Activated B cell treated with CpG ODN at 0.5 μM for 24 hours (primary cell): ENCODE measurements around the gene TMEM127. TPM values are rescaled to one million over a fixed set of nuclear protein-coding genes. Genes with fewer than 3 reads are reported as not detected.

Source experiments
- ATAC-seq: fragments of 200-7000 bp; cut with Tn5 transposase; one replicate; pipeline ENCODE4 v1.10.0; 2021; ENCODE audit warnings: low read depth, mild to moderate bottlenecking, moderate library complexity
- CTCF ChIA-PET: fragments of 350-600 bp; sonication (Branson Sonifier 250); formaldehyde crosslinking; loops from one replicate; lab custom pipeline; 2021; ENCODE audit warnings: antibody characterized with exemption; lab: Charles Lee
- POLR2A ChIA-PET: fragments of 350-600 bp; sonication (Branson Sonifier 250); formaldehyde crosslinking; loops from one replicate; lab custom pipeline; 2021; ENCODE audit warnings: antibody characterized with exemption; lab: Charles Lee
- DNase-seq: peaks from one replicate; pipeline ENCODE4 v3.0.0; 2022
- H3K27ac Mint-ChIP-seq: one replicate; pipeline ENCODE4 v1.8.0; 2020; ENCODE audit warnings: mixed read lengths
- H3K27me3 Mint-ChIP-seq: one replicate; pipeline ENCODE4 v1.8.0; 2021; ENCODE audit warnings: mixed read lengths
- H3K36me3 Mint-ChIP-seq: one replicate; pipeline ENCODE4 v1.8.0; 2021; ENCODE audit warnings: low read depth, mixed read lengths
- H3K4me1 Mint-ChIP-seq: one replicate; pipeline ENCODE4 v1.8.0; 2021; ENCODE audit warnings: mixed read lengths
- H3K4me3 Mint-ChIP-seq: one replicate; pipeline ENCODE4 v1.8.0; 2020; ENCODE audit warnings: mild to moderate bottlenecking, mixed read lengths
- H3K9me3 Mint-ChIP-seq: one replicate; pipeline ENCODE4 v1.8.0; 2020; ENCODE audit warnings: mixed read lengths
- intact Hi-C: fragments of 100-400 bp; cut with micrococcal nuclease; formaldehyde crosslinking; loops from one replicate; pipeline ENCODE4 v1.15.1; 2024
- total RNA-seq: library from RNA; stranded (reverse); gene quantifications from 2 replicates; pipeline ENCODE4 v1.2.3, GENCODE V29; 2022
- TF ChIP-seq, protein P1 (sequence below): fragments of 200-600 bp; IDR thresholded peaks from one replicate; pipeline ENCODE4 v1.8.0; 2022; ENCODE audit warnings: antibody characterized with exemption, mild to moderate bottlenecking

TMEM127 gene
- total RNA-seq, 1 donor from 2014 or later, result 43.2 TPM

DNA sequence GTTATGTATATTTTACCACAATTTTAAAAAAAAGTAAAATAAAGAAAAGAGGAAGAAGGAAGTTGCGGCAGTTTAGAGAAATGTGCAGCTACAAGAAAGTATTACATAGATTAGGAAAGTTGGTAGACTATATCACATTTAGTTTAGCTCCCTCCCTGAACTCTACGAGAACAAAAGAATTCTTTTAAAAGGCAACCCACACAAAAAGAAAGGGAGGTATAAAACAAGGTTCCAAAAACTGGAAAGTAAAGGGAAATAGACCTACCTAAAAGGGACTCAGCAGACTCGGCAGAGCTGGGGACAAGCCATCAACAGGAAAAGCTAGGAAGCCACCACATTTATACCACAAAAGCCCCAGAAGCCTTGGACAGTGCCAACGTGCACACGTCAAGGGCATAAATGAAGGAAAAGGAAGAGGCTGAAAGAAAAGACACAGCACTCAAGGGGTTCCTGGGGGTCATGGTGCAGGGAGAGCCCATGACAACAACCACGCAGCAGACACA, 9.1 kb downstream of the TMEM127 start:
- intact Hi-C loops, result loop anchor here (1.0 to 2.0 kb wide), 2 partner anchors 9 to 14 kb away; partner anchors contain the start of gene TMEM127
- no peaks in the 10 kb centered on the region for H3K9me3 Mint-ChIP-seq
- peaks cover 74% of the 10 kb centered on the region for H3K36me3 Mint-ChIP-seq
- peak overlapping the region; percentile 88 for H3K27ac Mint-ChIP-seq
- CTCF ChIA-PET, result interaction anchor here (0.7 to 1.6 kb wide), 6 partner anchors 8 to 264 kb away, joined by 3 to 4 read pairs (median 3); no protein-coding TSS in a partner anchor
- no peak for ATAC-seq
- TF ChIP-seq, protein P1, sequence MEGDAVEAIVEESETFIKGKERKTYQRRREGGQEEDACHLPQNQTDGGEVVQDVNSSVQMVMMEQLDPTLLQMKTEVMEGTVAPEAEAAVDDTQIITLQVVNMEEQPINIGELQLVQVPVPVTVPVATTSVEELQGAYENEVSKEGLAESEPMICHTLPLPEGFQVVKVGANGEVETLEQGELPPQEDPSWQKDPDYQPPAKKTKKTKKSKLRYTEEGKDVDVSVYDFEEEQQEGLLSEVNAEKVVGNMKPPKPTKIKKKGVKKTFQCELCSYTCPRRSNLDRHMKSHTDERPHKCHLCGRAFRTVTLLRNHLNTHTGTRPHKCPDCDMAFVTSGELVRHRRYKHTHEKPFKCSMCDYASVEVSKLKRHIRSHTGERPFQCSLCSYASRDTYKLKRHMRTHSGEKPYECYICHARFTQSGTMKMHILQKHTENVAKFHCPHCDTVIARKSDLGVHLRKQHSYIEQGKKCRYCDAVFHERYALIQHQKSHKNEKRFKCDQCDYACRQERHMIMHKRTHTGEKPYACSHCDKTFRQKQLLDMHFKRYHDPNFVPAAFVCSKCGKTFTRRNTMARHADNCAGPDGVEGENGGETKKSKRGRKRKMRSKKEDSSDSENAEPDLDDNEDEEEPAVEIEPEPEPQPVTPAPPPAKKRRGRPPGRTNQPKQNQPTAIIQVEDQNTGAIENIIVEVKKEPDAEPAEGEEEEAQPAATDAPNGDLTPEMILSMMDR, result no peak
- no peak for DNase-seq
- H3K4me1 Mint-ChIP-seq, result peaks cover 71% of the 10 kb centered on the region
- H3K4me3 Mint-ChIP-seq, result peak overlapping the region; percentile 71
- POLR2A ChIA-PET, result interaction anchor here (0.6 to 4.9 kb wide), 12 partner anchors 9 to 118 kb away, joined by 3 to 24 read pairs (median 7); partner anchors contain the start of genes ASTL, CIAO1, STARD7 and TMEM127
- H3K27me3 Mint-ChIP-seq, result no peaks in the 10 kb centered on the region

DNA sequence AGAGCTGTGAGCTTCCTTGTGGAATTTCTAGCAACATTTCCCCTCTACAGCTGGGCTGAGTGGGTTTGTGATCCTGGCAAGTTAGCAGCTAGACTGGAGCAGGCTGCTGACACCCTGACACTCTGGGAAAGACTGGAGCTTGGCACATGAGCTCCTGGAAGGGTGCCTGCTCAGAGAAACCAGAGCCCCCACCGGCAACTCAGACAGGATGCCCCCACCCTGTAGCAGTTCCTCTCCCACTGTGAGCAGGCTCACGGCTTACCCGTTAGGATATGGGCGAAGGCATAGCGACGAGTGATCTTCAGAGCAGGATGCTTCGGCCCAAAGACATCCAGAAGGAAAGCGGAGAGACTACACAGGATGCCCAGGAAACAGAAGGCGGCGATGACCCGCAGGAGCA, 11.2 kb downstream of the TMEM127 start:
- Mint-ChIP-seq H3K36me3 (peaks cover 77% of the 10 kb centered on the region), H3K4me3 (no peak overlapping the region), H3K4me1 (peaks cover 50% of the 10 kb centered on the region), H3K27ac (no peak overlapping the region), H3K27me3 (no peaks in the 10 kb centered on the region), H3K9me3 (no peaks in the 10 kb centered on the region)
- ATAC-seq (no peak), DNase-seq (no peak)
- intact Hi-C loops, result no loop called here
- TF ChIP-seq, protein P1, result no peak
- POLR2A ChIA-PET, result interaction anchor here (0.6 to 4.9 kb wide), 5 partner anchors 12 to 46 kb away, joined by 3 to 24 read pairs (median 5); partner anchors contain the start of gene STARD7
- CTCF ChIA-PET, result no interaction called here

DNA sequence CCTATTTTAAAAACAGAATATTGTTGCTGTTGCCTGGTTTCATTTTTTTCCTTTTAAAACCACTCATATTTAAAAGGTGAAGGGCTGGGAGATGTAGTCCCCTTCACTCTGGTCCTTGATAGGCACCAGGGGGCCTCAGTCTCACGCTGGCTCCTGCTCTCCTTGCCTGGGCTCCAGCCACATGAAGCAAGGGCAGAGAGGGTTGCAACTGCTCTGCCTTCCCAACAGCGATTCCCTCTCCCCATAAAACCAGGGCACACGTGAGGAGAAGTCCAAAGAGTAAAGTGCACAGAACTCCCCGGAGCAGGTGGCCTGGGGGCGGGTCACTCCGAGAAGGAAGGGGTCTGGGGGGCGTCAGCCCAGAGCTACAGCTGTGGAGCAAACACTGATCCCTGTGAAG, 12.8 kb downstream of the TMEM127 start:
- no peaks in the 10 kb centered on the region for H3K9me3 Mint-ChIP-seq
- POLR2A ChIA-PET, result interaction anchor here (0.5 to 4.9 kb wide), 4 partner anchors 11 to 227 kb away, joined by 5 to 24 read pairs (median 8); partner anchors contain the start of gene STARD7
- no peak overlapping the region for H3K27ac Mint-ChIP-seq
- DNase-seq (no peak), ATAC-seq (no peak)
- no peaks in the 10 kb centered on the region for H3K27me3 Mint-ChIP-seq
- intact Hi-C loops, result no loop called here
- peaks cover 34% of the 10 kb centered on the region for H3K4me1 Mint-ChIP-seq
- peaks cover 67% of the 10 kb centered on the region for H3K36me3 Mint-ChIP-seq
- CTCF ChIA-PET, result no interaction called here
- TF ChIP-seq, protein P1, result no peak
- H3K4me3 Mint-ChIP-seq, result no peak overlapping the region

DNA sequence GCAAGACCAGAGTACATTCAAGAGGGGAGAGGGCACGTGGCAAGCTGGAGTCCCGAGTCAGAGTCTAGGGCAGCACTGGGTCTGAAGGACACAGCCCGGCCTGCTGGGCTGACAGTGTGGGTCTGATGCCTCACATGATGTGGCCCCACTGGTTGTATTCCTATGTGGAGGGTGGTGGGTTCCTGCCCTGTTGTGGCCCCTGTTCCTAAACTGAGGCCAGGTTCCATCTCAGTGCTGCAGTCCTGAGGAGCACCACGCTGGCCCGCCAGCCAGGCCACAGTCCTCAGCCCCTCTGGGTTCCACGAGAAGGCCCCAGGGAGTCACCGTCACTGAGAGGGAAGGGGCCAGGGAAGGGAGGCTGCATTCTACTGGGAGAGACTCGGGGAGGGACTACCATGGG, 13.3 kb downstream of the TMEM127 start:
- H3K36me3 Mint-ChIP-seq, result peaks cover 65% of the 10 kb centered on the region
- H3K4me1 Mint-ChIP-seq, result peaks cover 33% of the 10 kb centered on the region
- H3K27ac Mint-ChIP-seq, result no peak overlapping the region
- ChIA-PET CTCF (no interaction called here), POLR2A (interaction anchor here (0.5 to 0.6 kb wide), 3 partner anchors 9 to 227 kb away, joined by 3 to 11 read pairs (median 5); no protein-coding TSS in a partner anchor)
- no peaks in the 10 kb centered on the region for H3K9me3 Mint-ChIP-seq
- no peak overlapping the region for H3K4me3 Mint-ChIP-seq
- DNase-seq (no peak), ATAC-seq (no peak)
- intact Hi-C loops, result no loop called here
- H3K27me3 Mint-ChIP-seq, result no peaks in the 10 kb centered on the region
- TF ChIP-seq, protein P1, result no peak

DNA sequence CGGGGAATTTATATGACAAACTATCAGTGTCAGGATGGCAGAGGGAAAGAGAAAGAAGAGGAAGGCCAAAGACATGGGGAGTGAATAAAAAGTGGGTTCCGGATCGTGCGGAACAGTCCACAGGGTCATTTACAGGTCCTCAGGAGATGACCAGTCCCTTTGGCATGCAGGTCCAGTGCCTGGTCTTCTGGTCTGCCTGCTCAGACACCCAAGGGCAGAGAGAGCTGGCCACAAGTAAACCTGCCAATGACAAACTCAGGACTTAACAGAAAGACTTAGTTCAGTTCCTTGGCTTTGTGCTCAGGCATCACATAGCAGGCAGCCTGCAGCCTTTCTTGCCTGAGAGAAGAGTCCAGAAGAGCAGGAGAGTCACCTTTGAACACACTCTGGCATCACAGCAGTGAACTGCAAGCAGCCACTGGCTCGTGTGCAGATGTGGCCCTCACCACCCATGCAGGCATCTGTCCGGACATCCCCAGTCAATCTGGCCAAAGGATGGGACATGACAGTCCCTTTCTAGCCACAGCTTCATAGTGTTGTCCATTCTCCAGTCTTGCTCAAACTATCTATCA, 14.0 kb downstream of the TMEM127 start:
- Mint-ChIP-seq H3K4me3 (no peak overlapping the region), H3K4me1 (peaks cover 30% of the 10 kb centered on the region), H3K36me3 (peaks cover 64% of the 10 kb centered on the region), H3K27ac (no peak overlapping the region), H3K27me3 (no peaks in the 10 kb centered on the region), H3K9me3 (no peaks in the 10 kb centered on the region)
- ChIA-PET CTCF (no interaction called here), POLR2A (interaction anchor here (0.6 kb wide), 1 partner anchor 9 kb away, joined by 3 read pairs; no protein-coding TSS in a partner anchor)
- intact Hi-C loops, result no loop called here
- DNase-seq (no peak), ATAC-seq (no peak)
- TF ChIP-seq, protein P1, result no peak
